Tibial nerve (tissue), 3 donors: ENCODE results near the gene MPPED1.

Experiments
- POLR2A ChIP-seq, 2 donors: fragments of 450-650 bp; IDR thresholded peaks; one replicate each; pipeline ENCODE4 v1.6.1; 2017; ENCODE audit warnings: antibody characterized with exemption in 2 of 2, mild to moderate bottlenecking in 2 of 2, moderate library complexity in 2 of 2
- TF ChIP-seq, protein P1 (sequence below), 5 experiments: fragments of 200-600 bp in 3 of 5; fragments of 450-650 bp in 2 of 5; sonication (generic) in 3 of 5; IDR thresholded peaks; one replicate each; pipeline ENCODE4 v1.5.1; 2016 to 2019; ENCODE audit warnings: antibody characterized with exemption in 5 of 5, mild to moderate bottlenecking in 3 of 5, moderate library complexity in 2 of 5

DNA sequence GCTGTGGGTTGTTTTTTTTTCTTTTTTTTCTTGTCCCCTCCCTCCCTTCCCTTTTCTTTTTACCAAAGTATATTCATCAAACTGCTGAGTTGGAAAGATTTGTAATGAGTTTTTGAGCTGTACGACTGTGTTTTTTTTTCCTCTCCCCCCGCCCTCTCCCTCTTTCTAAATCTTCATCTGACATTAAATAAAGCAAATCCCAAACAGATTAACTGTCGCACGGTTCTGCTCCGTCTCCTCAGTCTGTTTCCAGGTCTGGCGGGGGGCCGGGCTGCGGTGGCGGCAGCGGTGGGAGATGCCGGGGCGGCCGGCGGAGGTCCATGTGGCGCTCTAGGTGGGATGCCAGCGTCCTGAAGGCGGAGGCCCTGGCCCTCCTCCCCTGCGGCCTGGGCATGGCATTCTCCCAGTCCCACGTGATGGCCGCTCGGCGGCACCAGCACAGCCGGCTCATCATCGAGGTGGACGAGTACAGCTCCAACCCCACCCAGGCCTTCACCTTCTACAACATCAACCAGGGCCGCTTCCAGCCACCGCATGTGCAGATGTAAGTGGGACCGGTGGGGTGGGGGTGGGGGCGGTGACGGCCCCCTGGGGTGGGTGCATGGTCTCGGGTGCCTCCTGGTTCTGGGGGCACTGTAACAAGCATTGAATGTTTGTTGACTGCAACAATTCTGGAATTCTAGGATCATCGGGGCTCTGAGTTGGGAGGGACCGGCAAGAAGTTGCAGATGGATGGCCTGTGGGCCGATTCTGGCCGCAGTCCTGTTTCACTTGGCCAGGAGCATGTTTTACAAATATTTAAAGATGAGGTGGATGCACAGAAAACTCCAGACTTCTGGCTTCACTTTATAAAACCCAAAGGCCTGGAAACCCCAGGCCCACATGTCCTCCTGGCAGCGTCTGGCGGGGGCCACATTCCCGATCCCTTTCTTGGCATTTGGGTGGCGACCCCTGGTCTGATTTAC is 13.1 kb downstream of the MPPED1 start:
- TF ChIP-seq, protein P1, sequence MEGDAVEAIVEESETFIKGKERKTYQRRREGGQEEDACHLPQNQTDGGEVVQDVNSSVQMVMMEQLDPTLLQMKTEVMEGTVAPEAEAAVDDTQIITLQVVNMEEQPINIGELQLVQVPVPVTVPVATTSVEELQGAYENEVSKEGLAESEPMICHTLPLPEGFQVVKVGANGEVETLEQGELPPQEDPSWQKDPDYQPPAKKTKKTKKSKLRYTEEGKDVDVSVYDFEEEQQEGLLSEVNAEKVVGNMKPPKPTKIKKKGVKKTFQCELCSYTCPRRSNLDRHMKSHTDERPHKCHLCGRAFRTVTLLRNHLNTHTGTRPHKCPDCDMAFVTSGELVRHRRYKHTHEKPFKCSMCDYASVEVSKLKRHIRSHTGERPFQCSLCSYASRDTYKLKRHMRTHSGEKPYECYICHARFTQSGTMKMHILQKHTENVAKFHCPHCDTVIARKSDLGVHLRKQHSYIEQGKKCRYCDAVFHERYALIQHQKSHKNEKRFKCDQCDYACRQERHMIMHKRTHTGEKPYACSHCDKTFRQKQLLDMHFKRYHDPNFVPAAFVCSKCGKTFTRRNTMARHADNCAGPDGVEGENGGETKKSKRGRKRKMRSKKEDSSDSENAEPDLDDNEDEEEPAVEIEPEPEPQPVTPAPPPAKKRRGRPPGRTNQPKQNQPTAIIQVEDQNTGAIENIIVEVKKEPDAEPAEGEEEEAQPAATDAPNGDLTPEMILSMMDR (IDR thresholded peaks at IDR 0.05): no peak
- TF ChIP-seq POLR2A (IDR thresholded peaks at IDR 0.05): no peak
